ENCODE results near the gene ZBTB3.
"Not testable (repeated sequence)": the region's sequence is repeated elsewhere in the genome, so short reads cannot be mapped to it uniquely, and the experiment has no call there.

The ZBTB3 gene

GRCh38 chr11:62716206-62716605 lies 37.8 kb downstream of the ZBTB3 start:
- no peak for DNase-seq (ENCODE audit: low read depth)

- DNase-seq (ENCODE audit: low read depth): no peak
Measured at GRCh38 chr11:62715150-62716130, 38.5 kb downstream of the ZBTB3 start.

GRCh38 chr11:62713343-62713742 lies 40.6 kb downstream of the ZBTB3 start:
- no peak for DNase-seq (ENCODE audit: low read depth)

GRCh38 chr11:62712861-62713260 lies 41.1 kb downstream of the ZBTB3 start:
- DNase-seq (ENCODE audit: low read depth): no peak

GRCh38 chr11:62712276-62712812 lies 41.6 kb downstream of the ZBTB3 start:
- DNase-seq (ENCODE audit: low read depth): no peak

- no peak for DNase-seq (ENCODE audit: low read depth)
Measured at GRCh38 chr11:62710001-62710345, 44.0 kb downstream of the ZBTB3 start.

GRCh38 chr11:62709247-62710000 lies 44.5 kb downstream of the ZBTB3 start:
- peak; percentile 95 for DNase-seq (ENCODE audit: low read depth)

GRCh38 chr11:62708793-62709192 lies 45.2 kb downstream of the ZBTB3 start:
- DNase-seq (ENCODE audit: low read depth): peak; percentile 21

- DNase-seq (ENCODE audit: low read depth): no peak
Measured at GRCh38 chr11:62708392-62708791, 45.6 kb downstream of the ZBTB3 start.

GRCh38 chr11:62707277-62707861 lies 46.6 kb downstream of the ZBTB3 start, which contains the start of the genes BSCL2 and GNG3:
TSS of gene BSCL2 (minus strand) at chr11:62707424. CDS start at chr11:62707195, 229 bp downstream.
TSS of gene GNG3 (plus strand) at chr11:62707676. CDS start at chr11:62708296, 620 bp downstream.
- DNase-seq (ENCODE audit: low read depth): no peak

- DNase-seq (ENCODE audit: low read depth): no peak
Measured at GRCh38 chr11:62706850-62707247, 47.1 kb downstream of the ZBTB3 start.

GRCh38 chr11:62705880-62706849 lies 47.8 kb downstream of the ZBTB3 start:
- peak; percentile 91 for DNase-seq (ENCODE audit: low read depth)

GRCh38 chr11:62705413-62705812 lies 48.5 kb downstream of the ZBTB3 start:
- no peak for DNase-seq (ENCODE audit: low read depth)

GRCh38 chr11:62703921-62704320 lies 50.0 kb downstream of the ZBTB3 start:
- not testable (repeated sequence) for DNase-seq (ENCODE audit: low read depth)

- no peak for DNase-seq (ENCODE audit: low read depth)
Measured at GRCh38 chr11:62702246-62702645, 51.7 kb downstream of the ZBTB3 start.
